Measurements from ENCODE around the gene NRG2.

DNA sequence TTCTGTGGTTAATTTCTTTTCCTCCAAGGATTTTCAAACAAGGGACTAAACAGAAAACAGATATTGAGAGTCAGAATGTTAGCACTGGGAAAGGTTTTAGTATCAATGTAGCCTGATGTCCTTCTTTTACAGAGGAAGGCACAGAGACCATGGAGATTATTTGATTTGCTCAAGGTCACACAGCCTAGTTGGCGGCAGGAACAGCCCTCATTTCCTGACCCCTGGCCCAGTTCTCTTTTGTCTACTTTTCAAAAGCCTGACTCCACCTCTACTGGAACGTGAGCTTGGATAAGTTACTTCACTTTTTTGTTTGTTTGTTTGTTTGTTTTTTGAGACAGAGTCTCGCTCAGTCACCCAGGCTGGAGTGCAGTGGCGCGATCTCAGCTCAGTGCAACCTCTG lies 6.6 kb upstream of the NRG2 start:
- TF ChIP-seq, protein P1, sequence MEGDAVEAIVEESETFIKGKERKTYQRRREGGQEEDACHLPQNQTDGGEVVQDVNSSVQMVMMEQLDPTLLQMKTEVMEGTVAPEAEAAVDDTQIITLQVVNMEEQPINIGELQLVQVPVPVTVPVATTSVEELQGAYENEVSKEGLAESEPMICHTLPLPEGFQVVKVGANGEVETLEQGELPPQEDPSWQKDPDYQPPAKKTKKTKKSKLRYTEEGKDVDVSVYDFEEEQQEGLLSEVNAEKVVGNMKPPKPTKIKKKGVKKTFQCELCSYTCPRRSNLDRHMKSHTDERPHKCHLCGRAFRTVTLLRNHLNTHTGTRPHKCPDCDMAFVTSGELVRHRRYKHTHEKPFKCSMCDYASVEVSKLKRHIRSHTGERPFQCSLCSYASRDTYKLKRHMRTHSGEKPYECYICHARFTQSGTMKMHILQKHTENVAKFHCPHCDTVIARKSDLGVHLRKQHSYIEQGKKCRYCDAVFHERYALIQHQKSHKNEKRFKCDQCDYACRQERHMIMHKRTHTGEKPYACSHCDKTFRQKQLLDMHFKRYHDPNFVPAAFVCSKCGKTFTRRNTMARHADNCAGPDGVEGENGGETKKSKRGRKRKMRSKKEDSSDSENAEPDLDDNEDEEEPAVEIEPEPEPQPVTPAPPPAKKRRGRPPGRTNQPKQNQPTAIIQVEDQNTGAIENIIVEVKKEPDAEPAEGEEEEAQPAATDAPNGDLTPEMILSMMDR (IDR thresholded peaks at IDR 0.05) = no peak
- TF ChIP-seq ZFX (IDR thresholded peaks at IDR 0.05; ENCODE audit: borderline replicate concordance) = no peak

Data from 22Rv1 (cell line).